CD4-positive, alpha-beta memory T cell (primary cell): ENCODE measurements around the gene CARNS1. TPM values are rescaled to one million over a fixed set of nuclear protein-coding genes. Genes with fewer than 3 reads are reported as not detected.
"Not testable (repeated sequence)": the region's sequence is repeated elsewhere in the genome, so short reads cannot be mapped to it uniquely, and the experiment has no call there.

Source experiments
- CTCF ChIA-PET: fragments of 350-600 bp; sonication (Branson Sonifier 250); formaldehyde crosslinking; loops from one replicate; lab custom pipeline; 2021; ENCODE audit warnings: inconsistent platforms; ENCODE audit not compliant: partially characterized antibody; lab: Charles Lee
- POLR2A ChIA-PET: fragments of 350-600 bp; sonication (Branson Sonifier 250); formaldehyde crosslinking; loops from one replicate; lab custom pipeline; 2021; ENCODE audit not compliant: partially characterized antibody; lab: Charles Lee
- DNase-seq, 5 donors: peaks; one replicate each; pipeline versions ENCODE4 v3.0.0 to v3.0.0-alpha.2; 2020 to 2022; ENCODE audit warnings: mixed read lengths in 1 of 5
- H3K27ac ChIP-seq: one replicate; pipeline ENCODE4 v1.7.0; 2013; ENCODE audit warnings: low read depth, low read length
- H3K27me3 ChIP-seq: 2 replicates; pipeline ENCODE4 v1.7.0; 2013; ENCODE audit warnings: mild to moderate bottlenecking, low read length, moderate library complexity; ENCODE audit not compliant: insufficient read depth
- H3K36me3 ChIP-seq: 2 replicates; pipeline ENCODE4 v1.7.0; 2013; ENCODE audit warnings: mild to moderate bottlenecking, low read length, moderate library complexity; ENCODE audit not compliant: insufficient read depth
- H3K4me1 ChIP-seq: 2 replicates; pipeline ENCODE4 v1.7.0; 2013; ENCODE audit warnings: mild to moderate bottlenecking, low read length, moderate library complexity; ENCODE audit not compliant: insufficient read depth
- H3K4me3 ChIP-seq, 2 donors: one replicate each; pipeline ENCODE4 v1.7.0; 2013; ENCODE audit warnings: low read length in 2 of 2, mild to moderate bottlenecking in 1 of 2
- H3K9me3 ChIP-seq, 2 donors: one replicate each; pipeline ENCODE4 v1.7.0; 2013; ENCODE audit warnings: low read length in 2 of 2, control low read depth in 1 of 2; ENCODE audit not compliant: control insufficient read depth in 1 of 2
- H3K27ac Mint-ChIP-seq, 7 donors: one replicate each; pipeline ENCODE4 v1.8.0; 2020 to 2021; ENCODE audit warnings: mixed read lengths in 7 of 7, mild to moderate bottlenecking in 6 of 7, inconsistent platforms in 3 of 7, moderate library complexity in 3 of 7
- H3K27me3 Mint-ChIP-seq, 2 donors: one replicate each; pipeline ENCODE4 v1.8.0; 2020 to 2021; ENCODE audit warnings: mixed read lengths in 2 of 2
- H3K36me3 Mint-ChIP-seq, 2 donors: one replicate each; pipeline ENCODE4 v1.8.0; 2020 to 2021; ENCODE audit warnings: mixed read lengths in 2 of 2, inconsistent platforms in 1 of 2, mild to moderate bottlenecking in 1 of 2
- H3K4me1 Mint-ChIP-seq, 4 donors: one replicate each; pipeline ENCODE4 v1.8.0; 2020 to 2021; ENCODE audit warnings: mixed read lengths in 4 of 4, mild to moderate bottlenecking in 1 of 4
- H3K4me3 Mint-ChIP-seq, 8 donors: one replicate each; pipeline ENCODE4 v1.8.0; 2020 to 2021; ENCODE audit warnings: mixed read lengths in 8 of 8, mild to moderate bottlenecking in 7 of 8, moderate library complexity in 6 of 8, inconsistent platforms in 3 of 8
- H3K9me3 Mint-ChIP-seq, 8 donors: one replicate each; pipeline ENCODE4 v1.8.0; 2020 to 2021; ENCODE audit warnings: mixed read lengths in 8 of 8, mild to moderate bottlenecking in 5 of 8, inconsistent platforms in 3 of 8, moderate library complexity in 1 of 8
- intact Hi-C: fragments of 100-400 bp; cut with micrococcal nuclease; formaldehyde crosslinking; loops from one replicate; pipeline ENCODE4 v1.15.1; 2023
- polyA plus RNA-seq, 2 donors: library from polyadenylated mRNA; unstranded; fragments of 300-500 nt; fragmentation: Illumina TruSeq; gene quantifications; one replicate each; pipeline ENCODE4 v1.2.3, GENCODE V29; 2021
- total RNA-seq, 2 experiments: library from RNA; stranded (reverse); gene quantifications; one replicate each; pipeline ENCODE4 v1.2.3, GENCODE V29; 2021

The CARNS1 gene
- total and polyA plus RNA-seq, 4 experiments from 2014 or later, result 0.45 to 3.3 (median 1.6) TPM

- CTCF ChIA-PET, result interaction anchor here (0.9 to 5.7 kb wide), 29 partner anchors 10 to 229 kb away, joined by 3 to 65 read pairs (median 6); partner anchors contain the start of genes AIP, CARNS1, PITPNM1 and POLD4
- H3K36me3 ChIP-seq, result peaks cover 32% of the 10 kb centered on the region
These were observed 14.5 kb upstream of the CARNS1 start for GRCh38 chr11:67400942-67401494.

GRCh38 chr11:67401495-67402191 lies 13.8 kb upstream of the CARNS1 start, which contains the start of gene PPP1CA:
Gene PPP1CA (minus strand): TSS chr11:67401858. CDS start chr11:67401782, 76 bp downstream.
- H3K27ac Mint-ChIP-seq, result peak within 1 kb of the TSS; percentile 83 to 98 (median 89)
- peak within 1 kb of the TSS; percentile 89 to 97 (median 92) for H3K4me3 Mint-ChIP-seq
- Histone ChIP-seq H3K27me3 (no peaks in the 10 kb centered on the region), H3K4me1 (peaks cover 78% of the 10 kb centered on the region), H3K4me3 (peak within 1 kb of the TSS; percentile 78 to 88), H3K27ac (peak within 1 kb of the TSS; percentile 81), H3K9me3 (no peaks in the 10 kb centered on the region), H3K36me3 (peaks cover 37% of the 10 kb centered on the region)
- CTCF ChIA-PET, result interaction anchor here (0.9 to 5.7 kb wide), 28 partner anchors 11 to 229 kb away, joined by 3 to 65 read pairs (median 6); partner anchors contain the start of genes AIP, CARNS1, PITPNM1 and POLD4
- POLR2A ChIA-PET, result interaction anchor here (0.6 to 21.5 kb wide), 32 partner anchors 7 to 1511 kb away, joined by 3 to 2262 read pairs (median 7); partner anchors contain the start of genes AIP, ANKRD13D, CABP4 and CARNS1
- H3K9me3 Mint-ChIP-seq, result no peaks in the 10 kb centered on the region
- H3K36me3 Mint-ChIP-seq, result peaks cover 22 to 54% of the 10 kb centered on the region in 2 donors
- DNase-seq, result peak; percentile 87 to 97 (median 92)
- no peaks in the 10 kb centered on the region for H3K27me3 Mint-ChIP-seq
- H3K4me1 Mint-ChIP-seq, result peaks cover 27 to 80% (median 45%) of the 10 kb centered on the region in 4 donors
- intact Hi-C loops, result loop anchor here (1.0 to 2.0 kb wide), 5 partner anchors 9 to 107 kb away; partner anchors contain the start of genes CDK2AP2, PTPRCAP and TMEM134

More at GRCh38 chr11:67400942-67401494, 14.5 kb upstream of the CARNS1 start:
- Mint-ChIP-seq H3K4me3 (peak overlapping the region; percentile 89 to 94 (median 90)), H3K4me1 (peaks cover 24 to 79% (median 42%) of the 10 kb centered on the region in 4 donors), H3K36me3 (peaks cover 21 to 50% of the 10 kb centered on the region in 2 donors), H3K27ac (peak overlapping the region; percentile 70 to 90 (median 87)), H3K9me3 (no peaks in the 10 kb centered on the region), H3K27me3 (no peaks in the 10 kb centered on the region)
- intact Hi-C loops, result loop anchor here (1.0 kb wide), 4 partner anchors 9 to 107 kb away; partner anchors contain the start of genes CDK2AP2 and TMEM134
- Histone ChIP-seq H3K27me3 (no peaks in the 10 kb centered on the region), H3K9me3 (no peaks in the 10 kb centered on the region), H3K27ac (peak overlapping the region; percentile 78), H3K4me3 (peak overlapping the region; percentile 44 to 78), H3K4me1 (peaks cover 75% of the 10 kb centered on the region)
- POLR2A ChIA-PET, result interaction anchor here (0.6 to 21.5 kb wide), 30 partner anchors 8 to 1510 kb away, joined by 3 to 2262 read pairs (median 8); partner anchors contain the start of genes AIP, ANKRD13D, CABP4 and CARNS1
- peak in 1 of 5 donors; percentile 69 for DNase-seq

- peak overlapping the region; percentile 43 to 88 for H3K4me3 ChIP-seq
- H3K4me3 Mint-ChIP-seq, result peak overlapping the region; percentile 76 to 97 (median 85)
- intact Hi-C loops, result loop anchor here (2.0 kb wide), 1 partner anchor 34 kb away; the partner anchor contains the start of gene PTPRCAP
- peaks cover 78% of the 10 kb centered on the region for H3K4me1 ChIP-seq
- not testable (repeated sequence) for DNase-seq, H3K27me3 Mint-ChIP-seq, H3K9me3 Mint-ChIP-seq, H3K27me3 ChIP-seq, H3K9me3 ChIP-seq
- ChIA-PET POLR2A (interaction anchor here (0.6 to 21.5 kb wide), 23 partner anchors 10 to 1512 kb away, joined by 3 to 2262 read pairs (median 9); partner anchors contain the start of genes AIP, ANKRD13D, CABP4 and CARNS1), CTCF (interaction anchor here (0.9 to 5.7 kb wide), 28 partner anchors 11 to 227 kb away, joined by 3 to 65 read pairs (median 6); partner anchors contain the start of genes CARNS1, NUDT8, PITPNM1 and POLD4)
- peaks cover 23 to 56% of the 10 kb centered on the region in 2 donors for H3K36me3 Mint-ChIP-seq
- peak overlapping the region; percentile 81 to 98 (median 89) for H3K27ac Mint-ChIP-seq
- H3K4me1 Mint-ChIP-seq, result peaks cover 29 to 80% (median 45%) of the 10 kb centered on the region in 4 donors
- H3K27ac ChIP-seq, result peak overlapping the region; percentile 81
- H3K36me3 ChIP-seq, result peaks cover 41% of the 10 kb centered on the region
These were observed 13.2 kb upstream of the CARNS1 start for GRCh38 chr11:67402192-67402839.

- peak overlapping the region; percentile 93 to 100 (median 96) for H3K4me3 Mint-ChIP-seq
- H3K4me1 Mint-ChIP-seq, result peaks cover 27 to 80% (median 45%) of the 10 kb centered on the region in 4 donors
- Histone ChIP-seq H3K27ac (peak overlapping the region; percentile 81), H3K36me3 (peaks cover 33% of the 10 kb centered on the region), H3K4me1 (peaks cover 78% of the 10 kb centered on the region), H3K4me3 (peak overlapping the region; percentile 17 to 77)
- peaks cover 18 to 50% of the 10 kb centered on the region in 2 donors for H3K36me3 Mint-ChIP-seq
- H3K9me3 ChIP-seq, H3K27me3 ChIP-seq, H3K27me3 Mint-ChIP-seq, DNase-seq, H3K9me3 Mint-ChIP-seq: not testable (repeated sequence)
- POLR2A ChIA-PET, result interaction anchor here (1.1 to 21.5 kb wide), 17 partner anchors 11 to 163 kb away, joined by 3 to 2262 read pairs (median 16); partner anchors contain the start of genes AIP, ANKRD13D, CARNS1 and CDK2AP2
- CTCF ChIA-PET, result interaction anchor here (1.0 to 5.7 kb wide), 15 partner anchors 10 to 227 kb away, joined by 3 to 65 read pairs (median 6); partner anchors contain the start of genes CARNS1, NUDT8, POLD4 and PTPRCAP
- intact Hi-C loops, result loop anchor here (1.0 to 2.0 kb wide), 5 partner anchors 14 to 80 kb away; partner anchors contain the start of genes AIP, PTPRCAP and RPS6KB2
- peak overlapping the region; percentile 37 to 98 (median 95) for H3K27ac Mint-ChIP-seq
These were observed 12.4 kb upstream of the CARNS1 start for GRCh38 chr11:67403085-67403484.

GRCh38 chr11:67404515-67405195 lies 10.8 kb upstream of the CARNS1 start:
- Histone ChIP-seq H3K27ac (peak overlapping the region; percentile 81), H3K4me3 (peak overlapping the region; percentile 77 to 99), H3K9me3 (no peaks in the 10 kb centered on the region), H3K36me3 (peaks cover 20% of the 10 kb centered on the region), H3K4me1 (peaks cover 78% of the 10 kb centered on the region), H3K27me3 (no peaks in the 10 kb centered on the region)
- Mint-ChIP-seq H3K4me1 (peaks cover 31 to 83% (median 45%) of the 10 kb centered on the region in 4 donors), H3K9me3 (no peaks in the 10 kb centered on the region), H3K36me3 (peaks cover 23 to 42% of the 10 kb centered on the region in 2 donors), H3K27ac (peak overlapping the region; percentile 89 to 98 (median 96)), H3K27me3 (no peaks in the 10 kb centered on the region), H3K4me3 (peak overlapping the region; percentile 93 to 100 (median 96))
- peak in 4 of 5 donors; percentile 51 to 69 (median 55) for DNase-seq
- CTCF ChIA-PET, result interaction anchor here (0.9 to 5.7 kb wide), 15 partner anchors 9 to 127 kb away, joined by 3 to 65 read pairs (median 3); partner anchors contain the start of genes CARNS1, PITPNM1, POLD4 and PTPRCAP
- POLR2A ChIA-PET, result interaction anchor here (0.7 to 21.5 kb wide), 18 partner anchors 8 to 165 kb away, joined by 3 to 2262 read pairs (median 14); partner anchors contain the start of genes AIP, ANKRD13D, CARNS1 and CLCF1
- intact Hi-C loops, result no loop called here
